SK-N-SH (cell line): Measurements from ENCODE around the gene MYOM1. TPM values are rescaled to one million over a fixed set of nuclear protein-coding genes. Genes with fewer than 3 reads are reported as not detected.

Experiments used
- CTCF ChIA-PET: fragments of 300-600, 350-600 bp; formaldehyde crosslinking; extraction: SDS; loops from one replicate; lab custom pipeline; 2021; lab: Yijun Ruan, JAX
- POLR2A ChIA-PET: fragments of 350-600 bp; sonication (Branson Sonifier 250); formaldehyde crosslinking; extraction: SDS; loops from one replicate; lab custom pipeline; 2020; ENCODE audit warnings: antibody characterized with exemption, inconsistent platforms; lab: Yijun Ruan, JAX
- DNase-seq: peaks from one replicate; pipeline ENCODE4 v3.0.0; 2012
- H2AFZ ChIP-seq: fragments of 200-600 bp; sonication (generic); 2 replicates; pipeline ENCODE4 v1.8.1; 2016; ENCODE audit warnings: antibody characterized with exemption, mild to moderate bottlenecking, low read depth
- H3F3A ChIP-seq: fragments of 200-600 bp; sonication (generic); replicated peaks from 2 replicates; pipeline ENCODE3; 2016; ENCODE audit warnings: antibody characterized with exemption, mild to moderate bottlenecking; ENCODE audit not compliant: insufficient read depth
- H3K27ac ChIP-seq, 2 experiments: fragments of 200-500 bp in 1 of 2; fragments of 200-600 bp in 1 of 2; sonication (Bioruptor generic) in 1 of 2; sonication (generic), shearing (Covaris generic) in 1 of 2; 2 replicates each; pipeline versions ENCODE4 v1.5.1 to v1.6.1; 2014 to 2016; ENCODE audit warnings: low read depth in 2 of 2, inconsistent platforms in 1 of 2, low read length in 1 of 2, mild to moderate bottlenecking in 1 of 2, mixed read lengths in 1 of 2
- H3K27me3 ChIP-seq: fragments of 200-600 bp; sonication (generic), shearing (Covaris generic); 2 replicates; pipeline ENCODE4 v1.6.1; 2016; ENCODE audit warnings: mixed run types; ENCODE audit not compliant: insufficient read depth
- H3K36me3 ChIP-seq, 2 experiments: fragments of 200-500 bp in 1 of 2; fragments of 200-600 bp in 1 of 2; sonication (Bioruptor generic) in 1 of 2; sonication (generic) in 1 of 2; replicated peaks in 1 of 2; 2 replicates each; pipeline versions ENCODE3 to v1.5.1; 2014 to 2016; ENCODE audit warnings: low read length in 1 of 2, mild to moderate bottlenecking in 1 of 2; ENCODE audit not compliant: insufficient read depth in 2 of 2, control insufficient read depth in 1 of 2
- H3K4me1 ChIP-seq, 2 experiments: fragments of 200-500 bp in 1 of 2; fragments of 200-600 bp in 1 of 2; sonication (Bioruptor generic) in 1 of 2; sonication (generic), shearing (Covaris generic) in 1 of 2; 2 replicates each; pipeline versions ENCODE4 v1.5.1 to v1.6.1; 2014 to 2016; ENCODE audit warnings: low read depth in 1 of 2, low read length in 1 of 2, mixed run types in 1 of 2; ENCODE audit not compliant: insufficient read depth in 2 of 2, control insufficient read depth in 1 of 2
- H3K4me2 ChIP-seq: fragments of 200-600 bp; sonication (generic), shearing (Covaris generic); 2 replicates; pipeline ENCODE4 v1.6.1; 2017; ENCODE audit warnings: mixed run types
- H3K4me3 ChIP-seq, 2 experiments: fragments of 200-500 bp in 1 of 2; fragments of 200-600 bp in 1 of 2; sonication (Bioruptor generic) in 1 of 2; sonication (generic), shearing (Covaris generic) in 1 of 2; 2 replicates each; pipeline versions ENCODE4 v1.5.1 to v1.8.1; 2014 to 2016; ENCODE audit warnings: low read depth in 2 of 2, inconsistent platforms in 1 of 2, low read length in 1 of 2, mild to moderate bottlenecking in 1 of 2, mixed read lengths in 1 of 2, moderate library complexity in 1 of 2
- H3K79me2 ChIP-seq: fragments of 200-600 bp; sonication (generic); 2 replicates; pipeline ENCODE4 v1.8.1; 2017; ENCODE audit warnings: mild to moderate bottlenecking; ENCODE audit not compliant: insufficient read depth
- H3K9ac ChIP-seq: fragments of 200-600 bp; sonication (generic); 2 replicates; pipeline ENCODE4 v1.6.1; 2017; ENCODE audit warnings: mixed run types
- H3K9me2 ChIP-seq: fragments of 200-600 bp; sonication (generic); 2 replicates; pipeline ENCODE4 v1.6.1; 2017; ENCODE audit warnings: mixed run types
- H3K9me3 ChIP-seq: fragments of 200-600 bp; sonication (generic); 2 replicates; pipeline ENCODE4 v1.6.1; 2017; ENCODE audit warnings: mixed run types, mild to moderate bottlenecking, moderate library complexity
- H4K20me1 ChIP-seq: fragments of 200-600 bp; sonication (generic); 2 replicates; pipeline ENCODE4 v1.6.1; 2017; ENCODE audit warnings: mild to moderate bottlenecking, mixed run types; ENCODE audit not compliant: insufficient read depth
- CHD2 ChIP-seq: fragments of 150-350 bp; IDR thresholded peaks from 2 replicates; pipeline ENCODE4 v1.6.1; 2018; ENCODE audit warnings: low read length; ENCODE audit not compliant: partially characterized antibody
- EP300 ChIP-seq, 2 experiments: IDR thresholded peaks; 2 replicates each; pipeline versions ENCODE4 v1.4.0 to v1.6.1; 2012; ENCODE audit warnings: borderline replicate concordance in 1 of 2, low read depth in 1 of 2, low read length in 1 of 2
- FOXJ3 ChIP-seq: sonication (generic); formaldehyde crosslinking; IDR thresholded peaks from 2 replicates; pipeline ENCODE4 v1.5.1; 2020; ENCODE audit warnings: mild to moderate bottlenecking, missing genetic modification reagents
- FOXM1 ChIP-seq: IDR thresholded peaks from 2 replicates; pipeline ENCODE4 v1.4.0; 2012; ENCODE audit warnings: low read depth, mild to moderate bottlenecking
- GABPA ChIP-seq: IDR thresholded peaks from 2 replicates; pipeline ENCODE4 v1.4.0; 2012; ENCODE audit warnings: low read depth, mild to moderate bottlenecking
- JUND ChIP-seq: IDR thresholded peaks from 2 replicates; pipeline ENCODE4 v1.4.0; 2012
- MEF2A ChIP-seq: IDR thresholded peaks from 2 replicates; pipeline ENCODE4 v1.4.0; 2012; ENCODE audit warnings: low read depth, borderline replicate concordance
- MXI1 ChIP-seq: IDR thresholded peaks from 2 replicates; pipeline ENCODE4 v1.6.1; 2012; ENCODE audit warnings: mild to moderate bottlenecking, low read depth, low read length, improper control_type of control experiment
- RAD21 ChIP-seq: IDR thresholded peaks from 2 replicates; pipeline ENCODE4 v1.6.1; 2012; ENCODE audit warnings: mild to moderate bottlenecking, low read length
- RCOR1 ChIP-seq: fragments of 150-350 bp; IDR thresholded peaks from 2 replicates; pipeline ENCODE4 v1.6.1; 2017; ENCODE audit warnings: antibody characterized with exemption, low read length
- REST ChIP-seq: IDR thresholded peaks from 2 replicates; pipeline ENCODE4 v1.6.1; 2012; ENCODE audit warnings: mild to moderate bottlenecking, low read depth, low read length, moderate library complexity
- RFX5 ChIP-seq: IDR thresholded peaks from 2 replicates; pipeline ENCODE4 v1.6.1; 2012; ENCODE audit warnings: mild to moderate bottlenecking, improper control_type of control experiment, low read length
- RXRA ChIP-seq: IDR thresholded peaks from 2 replicates; pipeline ENCODE4 v1.4.0; 2012; ENCODE audit warnings: low read depth, mild to moderate bottlenecking, borderline replicate concordance
- SIN3A ChIP-seq: IDR thresholded peaks from 2 replicates; pipeline ENCODE4 v1.6.1; 2012; ENCODE audit warnings: low read depth, mild to moderate bottlenecking, low read length, moderate library complexity, borderline replicate concordance
- SMC3 ChIP-seq: IDR thresholded peaks from 2 replicates; pipeline ENCODE4 v1.6.1; 2012; ENCODE audit warnings: low read depth, low read length, improper control_type of control experiment
- TCF12 ChIP-seq: IDR thresholded peaks from 2 replicates; pipeline ENCODE4 v1.4.0; 2012
- ZBTB33 ChIP-seq: IDR thresholded peaks from 2 replicates; pipeline ENCODE4 v1.4.0; 2012; ENCODE audit warnings: low read depth, borderline replicate concordance
- WGBS: methylation state at CpG from one replicate; pipeline ENCODE4 v1.1.6; 2017; ENCODE audit warnings: low lambda C conversion rate; 5-methylcytosine and 5-hydroxymethylcytosine counted together
- polyA plus RNA-seq, 3 experiments: library from polyadenylated mRNA; depleted of rRNA; stranded (reverse); fragments of >200 nt; gene quantifications; 2 replicates each; pipeline ENCODE4 v1.2.3, GENCODE V29; 2012

MYOM1 gene
- polyA plus RNA-seq, 1 of the 3 experiments (the other 2 are of a cell fraction) = 0.07 TPM

GRCh38 chr18:3224223-3224622 lies 4.5 kb upstream of the MYOM1 start:
- 69% methylated on average over 3 of the region's 3 CpGs for WGBS
- H3F3A ChIP-seq = no peaks in the 10 kb centered on the region
- no peaks in the 10 kb centered on the region for H4K20me1 ChIP-seq
- H3K4me1 ChIP-seq = no peaks in the 10 kb centered on the region
- no peak overlapping the region for H2AFZ ChIP-seq
- no peak overlapping the region for H3K9ac ChIP-seq
- no peak overlapping the region for H3K4me3 ChIP-seq
- H3K9me2 ChIP-seq = no peaks in the 10 kb centered on the region
- ChIA-PET CTCF (no interaction called here), POLR2A (no interaction called here)
- no peak overlapping the region for H3K4me2 ChIP-seq
- H3K27me3 ChIP-seq = no peaks in the 10 kb centered on the region
- H3K36me3 ChIP-seq = no peaks in the 10 kb centered on the region
- no peaks in the 10 kb centered on the region for H3K9me3 ChIP-seq
- H3K79me2 ChIP-seq = no peaks in the 10 kb centered on the region
- H3K27ac ChIP-seq = no peak overlapping the region
- DNase-seq = no peak
- TF ChIP-seq MXI1 (no peak), JUND (no peak)
- TF ChIP-seq, all 33 proteins: peak for 0

- no peaks in the 10 kb centered on the region for H3K79me2 ChIP-seq
- ChIA-PET POLR2A (no interaction called here), CTCF (interaction anchor here (1.0 kb wide), 1 partner anchor 23 kb away, joined by 3 read pairs; no protein-coding TSS in a partner anchor)
- H2AFZ ChIP-seq = no peak overlapping the region
- H3K9me3 ChIP-seq = no peaks in the 10 kb centered on the region
- H3K4me1 ChIP-seq = no peaks in the 10 kb centered on the region
- H3K4me3 ChIP-seq = no peak overlapping the region
- H3K4me2 ChIP-seq = no peak overlapping the region
- no peak overlapping the region for H3K9ac ChIP-seq
- no peaks in the 10 kb centered on the region for H4K20me1 ChIP-seq
- WGBS = 76% methylated on average over 1 of the region's 1 CpG
- no peaks in the 10 kb centered on the region for H3K27me3 ChIP-seq
- TF ChIP-seq SIN3A = no peak
- TF ChIP-seq FOXJ3 = no peak
- TF ChIP-seq EP300 (IDR thresholded peaks at IDR 0.05; ENCODE audit: borderline replicate concordance in 1 of 2, low read depth in 1 of 2, low read length in 1 of 2) = no peak
- no peak for TF ChIP-seq MEF2A
- TF ChIP-seq ZBTB33 = no peak
- TF ChIP-seq, all 33 proteins: peak for 0
- H3K36me3 ChIP-seq = no peaks in the 10 kb centered on the region
- H3F3A ChIP-seq = no peaks in the 10 kb centered on the region
- DNase-seq = no peak
- H3K9me2 ChIP-seq = no peaks in the 10 kb centered on the region
- no peak overlapping the region for H3K27ac ChIP-seq
Measured at GRCh38 chr18:3223356-3223755, 3.6 kb upstream of the MYOM1 start.

GRCh38 chr18:3221496-3221895 lies 1.7 kb upstream of the MYOM1 start:
- Histone ChIP-seq H3K27ac (no peak overlapping the region), H3K9ac (no peak overlapping the region), H2AFZ (no peak overlapping the region), H3K4me3 (no peak overlapping the region), H4K20me1 (no peaks in the 10 kb centered on the region), H3K9me3 (no peaks in the 10 kb centered on the region), H3K27me3 (no peaks in the 10 kb centered on the region), H3F3A (no peaks in the 10 kb centered on the region), H3K79me2 (no peaks in the 10 kb centered on the region), H3K9me2 (no peaks in the 10 kb centered on the region), H3K36me3 (no peaks in the 10 kb centered on the region), H3K4me1 (no peaks in the 10 kb centered on the region), H3K4me2 (no peak overlapping the region)
- TF ChIP-seq SIN3A (no peak), RAD21 (no peak), SMC3 (no peak), RFX5 (no peak), GABPA (no peak), RCOR1 (no peak), REST (no peak), RXRA (no peak), TCF12 (no peak), MXI1 (no peak), JUND (no peak), CHD2 (no peak), FOXM1 (no peak)
- WGBS = 81% methylated on average over 6 of the region's 6 CpGs
- no peak for DNase-seq
- ChIA-PET POLR2A (no interaction called here), CTCF (interaction anchor here (0.6 to 3.5 kb wide), 4 partner anchors 9 to 545 kb away, joined by 3 to 15 read pairs (median 3); no protein-coding TSS in a partner anchor)
